Dendritic cell treated with granulocyte-macrophage colony-stimulating factor and Interleukin-4, amounts not matched to agents 40 ng/mL and 50 ng/mL, for 4 days (primary cell): ENCODE measurements around the gene CHRND.

ENCODE experiments used
- H3K27ac Mint-ChIP-seq: one replicate; pipeline ENCODE4 v1.8.0; 2022; ENCODE audit warnings: mild to moderate bottlenecking, mixed read lengths
- H3K27me3 Mint-ChIP-seq: one replicate; pipeline ENCODE4 v1.8.0; 2022; ENCODE audit warnings: mild to moderate bottlenecking, mixed read lengths
- H3K36me3 Mint-ChIP-seq: one replicate; pipeline ENCODE4 v1.8.0; 2022; ENCODE audit warnings: low read depth, mixed read lengths
- H3K4me1 Mint-ChIP-seq: one replicate; pipeline ENCODE4 v1.8.0; 2022; ENCODE audit warnings: low read depth, mixed read lengths
- H3K4me3 Mint-ChIP-seq: one replicate; pipeline ENCODE4 v1.8.0; 2022; ENCODE audit warnings: mild to moderate bottlenecking, moderate library complexity, mixed read lengths
- H3K9me3 Mint-ChIP-seq: one replicate; pipeline ENCODE4 v1.8.0; 2022; ENCODE audit warnings: mixed read lengths
- intact Hi-C: fragments of 100-400 bp; cut with micrococcal nuclease; formaldehyde crosslinking; loops from one replicate; pipeline ENCODE4 v1.15.0; 2022

The CHRND gene

DNA sequence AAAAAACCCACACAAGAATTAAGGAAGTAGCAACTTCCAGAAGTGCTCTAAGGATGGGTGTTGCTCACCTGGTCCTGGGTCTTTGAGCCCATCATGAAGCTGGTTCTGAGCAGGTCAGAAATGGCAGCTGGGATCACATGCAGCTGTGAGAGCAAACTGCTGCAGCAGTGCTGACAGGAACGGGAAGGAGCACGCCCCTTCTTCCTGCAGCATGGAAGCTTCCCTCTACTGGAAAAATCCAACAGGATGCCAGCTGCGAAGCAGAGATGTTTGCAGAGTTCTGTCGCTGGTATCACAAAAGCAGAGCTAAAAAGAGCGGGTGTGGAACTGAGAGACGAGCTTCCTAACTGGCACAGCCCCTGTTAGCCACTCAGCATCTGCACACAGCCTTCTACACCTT, 58.3 kb downstream of the CHRND start:
- Mint-ChIP-seq H3K27me3 (peaks cover 6% of the 10 kb centered on the region), H3K9me3 (no peaks in the 10 kb centered on the region), H3K4me1 (peaks cover 38% of the 10 kb centered on the region), H3K4me3 (no peak overlapping the region), H3K27ac (no peak overlapping the region), H3K36me3 (peaks cover 53% of the 10 kb centered on the region)
- intact Hi-C loops = no loop called here
